SK-N-SH (cell line): ENCODE results near the gene ACYP2.

Experiments
- CTCF ChIP-seq: fragments of 200-600 bp; sonication (generic); IDR thresholded peaks from 2 replicates; pipeline ENCODE4 v1.6.1; 2017; ENCODE audit warnings: antibody characterized with exemption, mild to moderate bottlenecking, moderate library complexity
- ELF1 ChIP-seq: IDR thresholded peaks from 2 replicates; pipeline ENCODE4 v1.4.0; 2012
- MAX ChIP-seq: IDR thresholded peaks from 2 replicates; pipeline ENCODE4 v1.4.0; 2012; ENCODE audit warnings: low read depth
- NFIC ChIP-seq: IDR thresholded peaks from 2 replicates; pipeline ENCODE4 v1.4.0; 2012; ENCODE audit warnings: borderline replicate concordance
- NRF1 ChIP-seq: IDR thresholded peaks from 2 replicates; pipeline ENCODE4 v1.6.1; 2012; ENCODE audit warnings: low read depth, mild to moderate bottlenecking, low read length
- POLR2AphosphoS5 ChIP-seq: IDR thresholded peaks from 2 replicates; pipeline ENCODE4 v1.6.1; 2012; ENCODE audit warnings: low read depth, low read length
- RCOR1 ChIP-seq: fragments of 150-350 bp; IDR thresholded peaks from 2 replicates; pipeline ENCODE4 v1.6.1; 2017; ENCODE audit warnings: antibody characterized with exemption, low read length
- RFX5 ChIP-seq: IDR thresholded peaks from 2 replicates; pipeline ENCODE4 v1.6.1; 2012; ENCODE audit warnings: mild to moderate bottlenecking, improper control_type of control experiment, low read length
- SIN3A ChIP-seq: IDR thresholded peaks from 2 replicates; pipeline ENCODE4 v1.6.1; 2012; ENCODE audit warnings: low read depth, mild to moderate bottlenecking, low read length, moderate library complexity, borderline replicate concordance
- SMC3 ChIP-seq: IDR thresholded peaks from 2 replicates; pipeline ENCODE4 v1.6.1; 2012; ENCODE audit warnings: low read depth, low read length, improper control_type of control experiment
- USF1 ChIP-seq: IDR thresholded peaks from 2 replicates; pipeline ENCODE4 v1.4.0; 2012; ENCODE audit warnings: low read depth, borderline replicate concordance
- USF2 ChIP-seq: fragments of 150-350 bp; IDR thresholded peaks from 2 replicates; pipeline ENCODE4 v1.6.1; 2017; ENCODE audit warnings: antibody characterized with exemption, low read length, low read depth, borderline replicate concordance

GRCh38 chr2:54189539-54189938 lies 74.1 kb downstream of the ACYP2 start:
- TF ChIP-seq POLR2AphosphoS5, result no peak
- no peak for TF ChIP-seq ELF1
- no peak for TF ChIP-seq NFIC
- TF ChIP-seq SMC3, result no peak
- no peak for TF ChIP-seq RFX5
- no peak for TF ChIP-seq USF2
- no peak for TF ChIP-seq CTCF
- no peak for TF ChIP-seq NRF1
- TF ChIP-seq RCOR1, result no peak
- no peak for TF ChIP-seq MAX
- no peak for TF ChIP-seq USF1
- no peak for TF ChIP-seq SIN3A
